Limb (tissue), 2 donors: ENCODE data around the gene HOXA2.

Experiments used
- DNase-seq, 2 donors: peaks; one replicate each; pipeline ENCODE4 v3.0.0-alpha.2; 2016; ENCODE audit errors: extremely low spot score in 2 of 2

HOXA2 gene

DNA sequence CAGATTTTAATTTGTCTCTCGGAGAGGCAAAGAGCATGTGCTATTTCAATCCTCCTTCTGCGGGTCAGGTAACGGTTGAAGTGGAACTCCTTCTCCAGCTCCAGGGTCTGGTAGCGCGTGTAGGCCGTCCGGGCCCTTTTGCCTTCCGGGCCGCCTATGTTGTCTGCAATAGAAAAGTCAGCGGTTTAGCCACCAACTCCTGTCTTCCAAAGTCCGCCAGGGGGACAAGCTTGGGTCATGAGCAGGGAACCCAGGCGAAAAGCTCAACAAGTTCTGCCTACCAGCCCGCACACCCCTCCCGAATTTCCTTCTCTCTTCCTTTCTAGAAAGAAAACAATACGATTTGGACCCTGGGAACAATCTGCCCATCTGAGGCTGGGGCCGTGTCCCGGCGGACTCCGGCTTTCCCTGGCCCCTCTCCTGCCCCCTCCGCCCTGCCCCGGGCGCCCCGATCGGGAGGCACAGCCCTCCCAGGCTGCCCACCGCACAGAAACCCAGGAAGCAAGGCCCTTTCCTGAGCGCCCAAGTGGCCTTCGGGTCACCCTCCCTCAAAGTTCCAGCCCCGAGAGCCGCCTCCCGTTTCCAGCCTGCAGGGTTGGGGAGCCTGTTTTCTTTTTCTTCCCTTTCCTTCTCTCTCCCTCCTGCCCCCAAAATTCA, 39.6 kb upstream of the HOXA2 start:
- DNase-seq = peak in 1 of 2 donors; percentile 68

GRCh38 chr7:27141137-27141922, 38.8 kb upstream of the HOXA2 start:
- peak in 1 of 2 donors; percentile 42 for DNase-seq

- DNase-seq = peak in 1 of 2 donors; percentile 52
Measured at GRCh38 chr7:27140126-27140857, 37.8 kb upstream of the HOXA2 start.

DNA sequence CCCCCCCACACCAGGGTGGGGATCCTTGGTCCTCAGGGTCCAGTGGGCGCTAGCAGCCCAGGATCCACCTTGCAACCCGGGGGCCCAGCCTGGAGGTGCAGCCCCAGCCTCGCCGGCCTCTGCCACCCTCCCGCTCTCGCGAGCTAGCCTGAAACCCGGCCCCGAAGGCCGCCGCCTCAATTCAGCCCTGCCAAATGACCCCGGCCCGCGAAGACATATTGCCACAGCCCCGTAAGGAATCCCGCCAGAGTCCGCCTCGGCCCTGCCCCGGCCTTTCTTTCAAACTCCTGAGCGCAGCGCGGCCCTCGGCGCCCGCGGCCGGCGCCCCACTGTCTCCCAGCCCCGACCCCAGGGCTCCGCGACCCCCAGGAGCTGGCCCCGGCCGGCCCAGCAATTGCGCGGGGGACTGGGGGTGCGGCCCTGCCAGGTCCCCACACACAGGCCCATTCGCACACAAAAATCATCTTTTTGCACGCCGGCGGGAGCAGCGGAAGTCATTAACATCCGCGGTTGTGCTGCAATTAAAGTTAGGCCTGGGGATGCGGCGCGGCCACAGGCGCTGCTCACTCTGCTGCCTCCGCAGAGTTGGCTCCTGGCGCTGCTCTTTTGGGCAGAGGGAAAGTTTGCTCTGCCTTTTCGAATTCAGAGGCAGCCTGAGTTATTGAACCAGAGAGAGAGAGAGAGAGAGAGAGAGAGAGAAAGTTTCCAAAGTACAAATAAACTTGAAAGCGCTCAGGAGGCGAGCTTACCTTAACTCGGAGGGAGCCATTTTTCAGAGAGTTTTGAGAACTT, 37.0 kb upstream of the HOXA2 start:
- peak in 1 of 2 donors; percentile 63 for DNase-seq

DNA sequence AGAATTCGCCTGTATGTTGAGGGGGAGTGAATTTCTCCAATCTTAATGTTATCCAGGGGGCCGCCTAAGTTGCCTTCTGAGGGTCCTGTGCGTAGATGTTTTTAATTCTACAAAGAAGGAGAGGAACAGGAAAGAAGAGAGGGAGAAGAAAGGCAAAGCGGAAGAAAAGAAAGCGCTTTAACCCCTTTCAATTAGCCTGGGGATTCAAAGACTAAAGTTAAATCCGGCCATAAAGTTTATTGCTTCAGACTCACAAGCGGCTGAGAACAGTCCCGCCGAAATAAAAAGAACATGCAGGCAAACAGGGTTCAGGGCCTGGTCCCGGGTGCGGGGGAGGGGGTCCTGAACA, 36.5 kb upstream of the HOXA2 start:
- no peak for DNase-seq

DNA sequence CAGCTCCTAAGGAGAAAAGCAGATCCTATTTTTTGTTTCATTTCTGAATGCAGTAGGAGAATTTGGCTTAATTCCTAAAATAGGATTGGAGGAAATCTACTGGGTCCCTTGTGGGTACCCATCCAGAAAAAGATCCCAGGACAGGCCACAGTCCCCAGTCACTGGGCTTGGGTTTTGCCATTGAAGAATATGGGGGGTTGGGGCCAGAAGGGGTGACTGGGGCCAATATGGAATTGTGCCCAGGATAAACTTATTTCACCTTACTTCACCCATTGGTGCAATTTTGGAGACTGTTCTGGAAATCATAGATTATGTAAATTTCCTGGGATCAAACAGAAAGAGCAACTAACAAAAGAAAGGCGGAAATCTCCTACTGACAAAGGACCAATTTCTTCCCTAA, 36.0 kb upstream of the HOXA2 start:
- DNase-seq = peak in 1 of 2 donors; percentile 35

- DNase-seq = peak in 1 of 2 donors; percentile 19
Measured at GRCh38 chr7:27137640-27138315, 35.3 kb upstream of the HOXA2 start.

DNA sequence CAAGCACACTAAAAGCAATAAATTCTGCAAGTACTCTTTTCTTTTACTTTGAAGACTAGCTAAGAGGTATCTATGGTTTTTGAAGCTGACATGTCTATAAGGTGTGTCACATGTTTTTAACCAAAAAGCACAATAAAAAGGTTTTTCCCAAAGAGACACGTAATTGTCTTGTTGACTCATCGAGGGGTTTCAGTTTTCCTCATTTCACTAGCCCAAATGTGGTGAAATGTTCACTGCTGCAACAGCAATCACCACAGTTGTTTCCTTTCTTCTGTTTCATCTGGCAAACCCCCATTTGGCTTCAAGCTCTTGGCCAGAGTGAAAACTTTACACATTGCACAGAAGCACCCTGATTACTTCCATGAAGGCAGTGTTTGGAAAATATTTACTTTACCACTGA, 31.9 kb upstream of the HOXA2 start:
- peak in 1 of 2 donors; percentile 27 for DNase-seq

DNA sequence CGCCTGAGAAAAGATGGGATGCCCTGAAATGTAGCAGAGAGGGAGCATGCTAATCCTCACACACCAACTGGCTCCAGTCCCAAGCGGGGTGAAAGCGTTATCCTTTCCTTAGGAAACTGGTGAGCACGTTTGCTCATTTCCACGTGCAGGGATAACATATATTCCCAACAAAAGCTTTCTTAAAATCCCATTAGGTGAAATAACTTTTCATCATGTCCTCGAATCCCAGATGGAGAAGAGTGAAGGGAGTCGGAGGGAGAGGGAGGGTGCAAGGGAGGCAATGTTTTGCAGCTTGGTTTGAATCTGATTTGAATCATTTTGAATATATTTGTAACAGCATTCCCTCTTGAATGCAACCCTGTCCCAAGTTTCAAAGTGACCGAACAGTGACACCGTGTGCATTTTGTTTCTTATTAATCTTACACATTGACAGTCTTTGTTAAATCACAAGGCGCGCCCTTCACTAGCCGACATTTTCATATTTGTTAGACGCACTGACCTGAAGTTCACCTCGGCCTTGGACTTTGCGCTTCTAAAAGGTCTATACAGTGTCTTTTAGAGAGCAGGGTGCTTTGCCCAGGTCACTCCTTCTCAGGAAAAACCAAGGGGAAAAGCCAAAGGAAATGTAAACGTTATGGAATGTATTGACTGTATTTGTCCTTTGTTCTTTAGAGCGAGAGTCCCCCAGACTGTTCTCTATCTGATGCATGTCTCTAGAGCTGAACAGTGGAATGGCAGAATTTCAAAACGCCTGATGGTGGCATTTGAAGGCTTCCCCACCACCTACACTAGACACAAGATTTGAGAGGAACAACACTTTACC, 31.1 kb upstream of the HOXA2 start:
- peak in 1 of 2 donors; percentile 38 for DNase-seq

DNA sequence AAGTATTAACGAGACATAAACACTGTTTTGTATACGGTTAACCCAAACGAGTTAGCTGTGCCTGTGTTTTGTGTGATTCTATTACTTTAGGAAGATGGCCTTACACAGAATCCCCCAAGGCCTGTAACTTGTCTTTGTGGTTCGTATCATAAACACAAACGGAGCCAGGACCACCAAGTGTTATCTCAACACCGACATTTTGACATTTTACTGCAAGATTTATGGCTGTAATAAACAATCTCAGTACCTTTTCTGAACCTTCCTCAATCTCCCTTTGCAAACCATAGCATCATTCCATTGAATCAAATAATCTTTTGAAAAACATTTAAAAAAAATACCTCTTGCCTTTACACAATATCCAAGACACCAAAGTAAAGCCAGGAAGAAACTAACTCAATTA, 30.5 kb upstream of the HOXA2 start:
- peak in 1 of 2 donors; percentile 11 for DNase-seq

GRCh38 chr7:27132214-27132613, 29.7 kb upstream of the HOXA2 start:
- DNase-seq = no peak

DNA sequence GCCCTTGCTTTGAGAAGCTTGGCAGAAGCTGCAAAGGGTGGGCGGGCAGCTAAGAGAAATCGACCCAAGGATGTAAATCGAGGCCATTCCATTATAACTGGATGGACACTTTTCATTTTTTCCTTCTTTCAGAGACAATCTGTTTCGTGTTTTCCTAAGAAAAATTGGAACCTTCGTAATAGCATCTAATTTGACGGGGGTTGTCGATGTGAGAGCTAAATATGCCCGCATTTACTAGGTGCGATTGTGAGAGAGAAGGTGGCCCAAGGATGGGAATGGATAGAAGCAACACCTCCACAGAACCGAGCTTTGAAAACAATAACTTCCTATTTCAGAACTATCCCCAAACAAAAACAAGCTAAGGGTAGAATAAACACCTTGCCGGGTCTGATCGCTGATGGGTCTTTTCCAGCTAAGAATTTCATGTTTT, 28.9 kb upstream of the HOXA2 start:
- no peak for DNase-seq

GRCh38 chr7:27130540-27131389, 28.3 kb upstream of the HOXA2 start, which contains the start of gene HOXA4:
HOXA4 (minus strand) TSS chr7:27130757; CDS start chr7:27130733, 24 bp downstream.
- peak; percentile 92 to 96 for DNase-seq

GRCh38 chr7:27129729-27130539, 27.5 kb upstream of the HOXA2 start:
- DNase-seq = peak in 1 of 2 donors; percentile 72

DNA sequence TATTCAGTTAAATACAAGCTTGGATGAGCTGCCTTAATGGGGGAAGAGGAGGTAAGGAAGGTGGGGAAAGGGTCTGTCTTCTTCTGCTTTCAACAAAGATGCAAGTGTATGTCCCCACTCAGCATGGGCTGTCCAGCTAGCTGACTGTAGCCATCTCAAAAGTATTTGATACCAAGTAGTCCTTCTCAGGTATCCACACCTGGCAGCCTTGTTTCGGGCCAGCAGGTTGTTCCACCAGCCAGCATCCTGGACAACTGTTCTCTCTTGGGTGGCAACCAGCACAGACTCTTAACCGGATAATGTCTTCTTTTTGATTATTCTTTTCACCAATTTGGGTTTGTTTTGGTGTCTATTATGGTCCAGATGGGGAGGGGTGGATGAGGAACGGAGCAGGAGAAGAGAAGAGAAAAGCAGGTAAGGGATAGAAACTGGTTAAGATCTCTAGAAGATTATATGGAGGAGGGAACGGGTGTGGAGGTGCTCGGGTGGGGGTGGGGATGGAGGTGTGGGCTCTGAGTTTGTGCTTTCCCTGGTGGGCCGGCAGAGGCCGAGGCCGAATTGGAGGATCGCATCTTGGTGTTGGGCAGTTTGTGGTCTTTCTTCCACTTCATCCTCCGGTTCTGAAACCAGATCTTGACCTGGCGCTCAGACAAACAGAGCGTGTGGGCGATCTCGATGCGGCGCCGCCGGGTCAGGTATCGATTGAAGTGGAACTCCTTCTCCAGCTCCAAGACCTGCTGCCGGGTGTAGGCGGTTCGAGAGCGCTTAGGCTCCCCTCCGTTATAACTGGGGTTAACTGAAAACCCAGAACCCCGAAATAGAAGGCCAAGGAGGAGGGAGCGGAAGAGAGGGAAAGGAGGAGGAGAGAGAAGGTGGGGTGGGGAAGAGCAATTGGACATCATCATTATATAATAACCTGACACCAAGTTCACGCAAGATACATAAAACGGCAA, 26.6 kb upstream of the HOXA2 start:
- peak in 1 of 2 donors; percentile 43 for DNase-seq

GRCh38 chr7:27128034-27128433, 25.6 kb upstream of the HOXA2 start:
- DNase-seq = peak; percentile 57 to 90
